8988T (cell line): ENCODE results near the gene CHKB.
"Not testable (repeated sequence)": the region's sequence is repeated elsewhere in the genome, so short reads cannot be mapped to it uniquely, and the experiment has no call there.

Source experiments
- DNase-seq: peaks from one replicate; pipeline ENCODE4 v3.0.0; 2011

Gene CHKB

DNA sequence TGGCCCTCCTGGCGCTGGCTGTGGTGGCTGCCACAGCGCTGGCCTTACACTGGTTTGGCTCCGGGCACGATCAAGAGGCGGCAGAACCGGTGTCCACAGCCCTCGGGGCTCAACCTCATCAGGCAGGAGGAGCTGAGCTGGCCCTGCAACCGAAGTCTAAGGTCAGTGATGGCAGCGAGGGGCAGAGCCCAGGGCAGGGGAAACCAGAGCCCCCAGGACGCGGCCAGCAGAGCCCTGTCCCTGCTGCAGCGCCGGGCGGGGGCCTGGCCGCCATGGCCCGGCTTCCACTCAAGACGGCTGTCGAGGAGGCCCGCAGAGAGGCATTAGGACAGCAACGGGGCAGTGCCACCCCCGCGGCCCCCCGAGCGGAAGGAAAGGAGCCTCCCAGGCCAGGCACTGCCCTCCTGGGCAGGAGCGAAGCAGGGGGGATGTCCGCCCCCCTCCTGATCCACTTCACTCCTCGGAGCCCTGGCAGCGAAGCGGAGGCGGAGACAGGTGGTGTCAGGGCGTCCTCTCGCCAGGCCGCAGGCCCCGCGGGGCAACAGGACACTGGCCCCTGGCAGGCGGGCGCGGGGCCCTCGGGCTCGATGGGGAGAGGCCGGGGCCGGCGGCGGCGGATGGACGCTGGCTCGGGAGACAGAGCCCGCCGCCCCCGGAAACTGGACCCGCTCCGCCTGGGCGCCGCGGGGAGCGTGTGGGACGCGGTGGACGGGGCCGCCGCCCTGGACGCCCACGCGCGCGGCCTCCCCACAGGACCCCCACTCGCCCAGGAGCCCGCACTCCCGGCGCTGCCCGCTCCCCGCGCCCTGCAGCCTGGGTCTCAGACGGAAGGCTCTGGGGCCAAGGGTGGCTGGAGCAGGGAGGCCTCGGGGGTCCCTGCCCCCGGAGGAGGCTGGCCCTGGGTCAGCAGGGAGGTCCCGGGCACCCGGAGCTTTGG lies 36.1 kb downstream of the CHKB start:
- no peak for DNase-seq

DNA sequence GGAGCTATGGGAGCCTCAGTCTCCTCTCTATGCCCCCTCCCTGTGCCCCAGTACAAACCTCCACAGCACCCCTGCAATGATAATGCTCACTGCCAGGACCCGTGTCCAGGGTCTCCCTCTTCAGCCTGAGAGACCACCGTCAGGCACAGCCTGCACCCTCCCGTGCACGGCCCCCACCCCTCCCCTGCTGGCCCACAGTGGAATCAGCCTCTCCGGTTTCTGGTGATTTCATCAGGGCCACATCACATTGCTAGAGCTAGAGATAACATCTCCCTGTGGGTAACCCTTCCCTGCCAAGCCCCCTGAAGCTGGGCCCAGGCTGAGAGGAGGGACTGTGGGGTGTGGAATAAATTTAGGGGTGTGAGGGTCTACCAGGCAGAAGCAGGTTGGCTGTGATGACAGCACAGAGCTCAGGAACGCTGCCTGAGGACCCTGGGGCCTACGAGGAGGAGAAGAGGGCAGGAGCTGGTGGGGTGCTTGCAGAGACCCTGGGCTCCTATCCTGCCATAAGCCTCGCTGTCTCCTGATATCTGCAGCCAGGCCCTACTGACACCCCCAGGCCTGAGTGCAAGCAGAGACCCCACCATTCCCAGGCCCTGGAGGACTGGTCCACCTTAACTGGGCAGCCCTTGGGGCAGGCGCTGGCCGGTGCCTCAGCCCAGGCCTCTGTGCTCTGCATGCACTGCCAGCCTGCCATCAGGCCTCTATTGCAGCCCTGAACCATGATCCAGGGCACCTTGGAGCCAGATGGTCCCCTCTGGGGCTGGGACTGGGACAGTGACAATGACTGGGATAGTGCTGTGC lies 36.9 kb downstream of the CHKB start, which contains the start of gene KLHDC7B:
KLHDC7B (plus strand) TSS at position 378 of the 804 bp plus-strand sequence; CDS start at position 723, 345 bp downstream.
- no peak for DNase-seq

- DNase-seq = no peak
Measured at GRCh38 chr22:50544746-50545253, 37.8 kb downstream of the CHKB start.

DNA sequence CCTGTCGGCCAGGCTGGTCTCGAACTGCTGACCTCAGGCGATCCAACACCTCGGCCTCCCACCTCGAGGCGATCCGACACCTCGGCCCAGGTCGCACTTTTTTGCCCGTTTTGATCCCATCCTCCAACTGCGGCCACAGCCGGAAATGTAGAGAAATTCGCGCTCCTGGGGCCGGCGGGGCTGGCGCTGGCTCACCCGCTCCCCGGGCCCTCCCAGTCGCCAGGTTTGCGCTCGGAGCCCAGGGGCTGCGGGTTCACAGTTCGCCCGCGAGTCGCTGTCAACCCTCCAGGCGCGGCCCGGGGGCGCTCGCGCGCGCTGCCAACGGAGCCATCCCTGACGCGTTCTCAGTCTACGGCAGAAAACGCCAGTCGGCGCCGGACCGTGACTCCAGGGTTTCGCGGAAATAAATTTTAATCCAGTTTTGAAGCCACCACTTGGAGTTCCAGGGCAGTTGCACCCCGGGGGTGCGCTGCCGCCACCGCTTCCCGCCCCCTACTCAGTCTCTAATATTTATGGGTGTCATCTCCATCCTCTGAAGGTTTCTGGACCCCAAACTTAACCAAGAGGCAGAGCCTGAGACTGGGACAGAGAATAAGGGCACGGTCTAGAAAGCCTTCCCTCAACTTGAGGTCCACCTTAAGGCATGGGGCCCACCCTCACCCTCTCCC lies 38.4 kb downstream of the CHKB start:
- DNase-seq = no peak

DNA sequence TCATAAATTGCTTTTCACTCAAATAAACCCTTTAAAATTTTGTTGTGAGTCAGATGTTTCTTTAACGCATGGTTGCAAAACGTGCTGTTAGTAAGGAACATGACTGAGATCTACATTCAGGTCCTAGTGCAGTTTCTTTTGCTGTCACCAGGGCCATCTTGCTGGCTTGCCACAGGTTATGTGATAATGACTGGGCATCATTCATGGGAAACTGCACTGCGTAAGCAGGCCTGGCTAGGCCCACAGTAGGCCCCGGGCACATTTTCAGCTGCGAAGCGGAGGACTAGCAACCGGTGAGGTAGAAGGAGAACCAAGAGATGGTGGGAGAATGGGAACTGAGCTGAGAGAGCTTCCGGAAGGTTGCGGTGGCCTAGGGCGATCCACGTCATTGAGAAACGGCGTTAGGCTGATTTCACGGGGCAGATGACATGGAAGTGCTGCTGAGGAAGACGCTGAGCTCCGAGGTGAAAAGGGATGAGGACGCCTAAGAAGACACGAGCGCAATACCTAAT lies 40.2 kb downstream of the CHKB start:
- no peak for DNase-seq

DNA sequence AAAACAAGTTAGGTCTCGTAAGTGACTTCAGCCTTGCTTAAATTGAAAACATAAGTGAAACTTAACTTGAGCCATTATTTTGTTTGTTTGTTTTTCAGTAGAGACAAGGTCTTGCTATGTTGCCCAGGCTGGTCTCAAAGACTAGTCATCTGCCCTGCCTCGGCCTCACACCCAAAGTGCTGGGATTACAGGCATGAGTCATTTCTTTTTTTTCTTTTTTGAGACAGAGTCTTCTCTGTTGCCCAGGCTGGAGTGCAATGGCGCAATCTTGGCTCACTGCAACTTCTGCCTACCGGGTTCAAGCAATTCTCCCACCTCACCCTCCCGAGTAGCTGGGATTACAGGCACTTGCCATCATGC lies 41.0 kb downstream of the CHKB start:
- DNase-seq = not testable (repeated sequence)

DNA sequence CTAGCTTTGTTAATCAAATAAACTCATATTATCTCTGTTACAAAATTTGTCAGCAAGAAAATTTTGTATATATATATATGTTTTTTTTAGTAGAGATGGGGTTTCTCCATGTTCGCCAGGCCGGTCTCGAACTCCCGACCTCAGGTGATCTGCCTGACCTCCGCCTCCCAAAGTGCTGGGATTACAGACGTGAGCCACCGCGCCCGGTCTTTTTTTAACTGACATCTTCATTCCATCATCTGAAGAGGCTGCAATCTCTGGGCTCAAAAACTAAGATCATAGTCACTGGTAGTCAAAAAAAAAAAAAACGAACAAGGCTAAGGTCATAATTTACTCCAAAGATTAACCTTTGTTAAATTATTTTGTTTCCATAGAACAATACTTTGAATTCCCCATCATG lies 42.3 kb downstream of the CHKB start:
- DNase-seq = no peak

DNA sequence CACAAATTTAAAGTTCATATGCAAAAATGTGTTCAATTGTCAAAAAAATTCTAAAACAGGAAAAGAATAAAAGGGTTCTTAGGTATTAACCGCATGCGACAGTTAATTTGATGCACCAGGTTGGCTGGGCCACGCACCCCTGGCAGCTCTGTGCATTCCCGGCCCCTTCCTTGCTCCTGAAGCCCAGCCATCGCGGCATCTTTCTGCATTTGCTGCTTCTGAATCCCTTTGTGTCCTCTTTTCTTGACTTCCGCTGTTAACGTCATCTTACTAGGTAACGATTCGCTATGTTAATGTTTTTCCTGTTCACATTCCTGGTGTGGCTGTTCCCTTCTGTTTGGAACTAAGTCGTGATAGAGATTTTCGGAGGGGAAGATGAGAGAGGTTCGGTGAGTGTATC lies 44.9 kb downstream of the CHKB start:
- no peak for DNase-seq

GRCh38 chr22:50536226-50536625 lies 46.4 kb downstream of the CHKB start:
- no peak for DNase-seq

GRCh38 chr22:50535113-50535512 lies 47.5 kb downstream of the CHKB start:
- DNase-seq = no peak

DNA sequence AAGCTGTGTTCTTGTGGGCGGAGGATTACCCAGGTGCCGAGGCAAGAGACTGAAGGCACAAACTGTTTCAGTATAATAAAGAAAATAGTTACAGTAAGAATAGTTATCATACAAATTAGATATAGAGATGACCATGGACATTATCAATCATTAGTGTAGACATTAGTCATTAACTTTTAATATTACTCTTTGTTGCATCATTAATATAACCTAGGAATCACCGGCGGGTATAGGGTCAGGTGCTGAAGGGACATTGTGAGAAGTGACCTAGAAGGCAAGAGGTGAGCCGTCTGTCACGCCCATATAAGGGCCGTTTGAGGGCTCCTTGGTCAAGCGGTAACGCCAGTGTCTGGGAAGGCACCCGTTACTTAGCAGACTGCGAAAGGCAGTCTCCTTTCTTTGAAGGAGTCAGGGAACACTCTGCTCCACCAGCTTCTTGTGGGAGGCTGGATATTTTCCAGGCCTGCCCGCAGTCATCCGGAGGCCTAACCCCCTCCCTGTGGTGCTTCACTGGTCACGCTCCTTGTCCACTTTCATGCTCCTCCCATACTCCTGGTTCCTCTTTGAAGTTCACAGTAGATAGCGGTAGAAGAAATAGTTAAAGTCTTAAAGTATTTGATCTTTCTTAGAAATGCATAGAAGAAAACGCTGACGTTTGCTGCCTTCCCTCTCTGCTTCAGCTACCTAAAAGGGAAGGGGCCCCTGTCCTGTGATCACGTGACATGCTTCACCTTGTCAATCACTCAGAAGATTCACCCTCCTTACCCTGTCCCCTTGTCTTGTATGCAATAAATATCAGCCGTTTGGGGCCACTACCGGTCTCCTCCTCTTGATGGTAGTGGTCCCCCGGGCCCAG lies 48.6 kb downstream of the CHKB start:
- not testable (repeated sequence) for DNase-seq

- DNase-seq = no peak
Measured at GRCh38 chr22:50532824-50533796, 49.5 kb downstream of the CHKB start.

GRCh38 chr22:50531962-50532674 lies 50.5 kb downstream of the CHKB start:
- DNase-seq = no peak

- DNase-seq = no peak
Measured at GRCh38 chr22:50531546-50531961, 51.1 kb downstream of the CHKB start.

DNA sequence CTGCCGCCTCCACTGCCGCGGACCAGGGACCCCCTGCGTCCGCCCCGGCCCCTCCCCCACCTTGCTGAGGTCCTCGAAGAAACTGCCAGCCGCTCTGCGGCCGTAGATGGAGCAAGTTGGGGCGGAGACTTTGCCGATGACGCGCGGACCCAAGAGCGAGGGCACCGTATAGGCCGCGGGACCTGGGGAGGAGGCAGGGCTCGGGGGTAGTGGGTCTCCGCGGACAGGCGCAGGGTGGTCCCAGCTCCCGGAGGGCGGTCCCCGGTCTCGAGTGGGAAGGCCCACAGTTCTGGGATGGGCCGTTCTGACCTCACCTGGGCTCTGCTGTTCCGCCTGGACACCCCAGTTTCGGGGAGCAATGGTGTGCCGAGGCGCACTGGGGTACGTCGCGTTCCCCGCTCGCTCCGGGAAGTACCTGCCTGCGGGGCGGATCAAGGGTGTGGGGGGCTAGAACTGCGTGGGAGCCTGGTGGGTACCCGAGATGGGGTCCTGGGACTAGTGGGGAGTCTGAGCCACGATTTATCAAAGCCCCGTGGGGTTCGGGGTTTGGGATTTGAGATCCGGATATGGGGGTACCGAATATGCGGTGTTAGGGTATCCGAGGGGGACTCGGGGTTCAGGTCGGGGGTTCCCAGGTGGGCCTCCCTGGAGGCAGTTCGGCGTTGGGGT lies 51.6 kb downstream of the CHKB start:
- no peak for DNase-seq

GRCh38 chr22:50530580-50530876 lies 52.1 kb downstream of the CHKB start:
- DNase-seq = no peak

- no peak for DNase-seq
Measured at GRCh38 chr22:50529897-50530579, 52.6 kb downstream of the CHKB start, which contains the start of gene TYMP. TSS of gene TYMP (minus strand) at chr22:50530012. CDS start at chr22:50529709, 303 bp downstream.

GRCh38 chr22:50529416-50529896 lies 53.2 kb downstream of the CHKB start:
- DNase-seq = no peak
